NCI-H1694 treated with DMSO at 0.1 percent for 48 hours (cell line): ENCODE data around the gene SUSD1.
"Not testable (repeated sequence)": the region's sequence is repeated elsewhere in the genome, so short reads cannot be mapped to it uniquely, and the experiment has no call there.

ENCODE experiments used
- DNase-seq: peaks from one replicate; lab custom pipeline; 2025; lab: John Stamatoyannopoulos, UW

Gene SUSD1

DNA sequence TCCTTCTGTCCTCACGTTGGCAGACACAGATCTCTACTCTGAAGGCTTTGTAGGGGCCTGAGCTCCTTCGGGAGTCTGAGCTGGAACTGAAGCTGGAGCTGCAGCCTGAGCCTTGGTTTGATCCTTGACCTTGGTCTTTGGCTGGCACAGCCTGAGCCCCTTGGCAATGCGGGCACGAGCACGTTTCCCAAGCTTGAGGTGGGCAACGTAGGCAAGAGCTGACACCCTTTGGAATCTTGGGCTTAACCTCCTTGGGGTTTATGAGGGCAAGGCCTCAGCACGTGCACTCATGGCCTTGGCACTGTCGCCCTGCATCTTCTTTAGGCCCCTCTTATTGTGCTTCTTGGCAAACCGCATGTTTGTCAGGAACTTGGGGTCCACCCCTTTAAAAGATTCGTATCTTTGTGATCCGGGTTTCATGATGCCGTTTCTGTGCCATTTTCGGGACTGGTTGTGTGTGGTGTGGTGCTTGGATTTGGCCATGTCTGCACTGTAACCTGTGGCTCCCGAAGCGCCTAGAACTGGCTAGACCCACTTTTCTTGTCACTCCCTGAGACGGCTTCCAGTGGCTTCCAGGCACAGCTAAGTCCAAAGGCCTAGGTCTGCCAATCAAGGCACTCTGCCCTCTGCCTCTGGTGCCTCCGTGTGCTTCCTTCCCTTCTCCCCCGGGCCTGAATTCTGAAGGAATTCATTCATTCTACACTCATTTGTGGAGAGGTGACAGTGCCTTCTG lies 1.4 kb downstream of the SUSD1 start:
- DNase-seq, result no peak

DNA sequence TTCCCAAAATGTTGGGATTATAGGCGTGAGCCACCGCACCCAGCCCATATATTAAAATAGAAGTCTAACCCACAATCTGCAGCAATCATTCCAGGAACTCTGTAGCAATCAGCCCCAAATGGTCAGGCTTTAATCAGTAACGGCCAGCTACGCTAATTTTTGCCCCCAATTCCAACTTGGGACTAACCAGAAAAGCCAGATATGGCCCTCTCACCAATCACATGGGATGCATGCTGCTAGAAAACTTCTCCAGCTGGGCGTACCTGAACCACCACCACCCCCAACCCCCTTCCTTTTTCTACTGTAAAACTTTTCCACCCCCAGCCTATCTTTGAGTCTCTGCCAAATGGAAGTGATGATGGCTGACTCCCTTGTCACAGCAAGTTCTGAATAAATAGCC lies 4.1 kb downstream of the SUSD1 start:
- DNase-seq, result no peak

DNA sequence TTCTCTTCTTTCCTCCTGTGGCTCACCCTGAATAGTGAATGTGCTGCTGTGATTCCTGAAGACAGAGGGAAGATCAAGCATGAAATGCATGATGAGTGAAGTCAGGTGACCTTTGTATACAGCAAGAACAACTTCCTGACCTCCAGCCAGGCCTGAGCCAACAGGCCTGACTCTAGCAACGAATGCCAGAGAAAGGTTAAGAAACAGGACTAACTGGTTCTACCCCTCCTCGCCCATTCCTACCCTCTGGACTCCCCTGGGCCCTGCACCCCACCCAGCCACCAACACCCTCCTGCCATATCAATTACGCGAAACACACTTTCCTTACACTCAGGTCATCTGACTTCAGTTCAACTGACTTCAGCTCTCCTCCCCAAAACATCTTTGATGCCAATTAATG lies 4.9 kb downstream of the SUSD1 start:
- DNase-seq, result no peak

DNA sequence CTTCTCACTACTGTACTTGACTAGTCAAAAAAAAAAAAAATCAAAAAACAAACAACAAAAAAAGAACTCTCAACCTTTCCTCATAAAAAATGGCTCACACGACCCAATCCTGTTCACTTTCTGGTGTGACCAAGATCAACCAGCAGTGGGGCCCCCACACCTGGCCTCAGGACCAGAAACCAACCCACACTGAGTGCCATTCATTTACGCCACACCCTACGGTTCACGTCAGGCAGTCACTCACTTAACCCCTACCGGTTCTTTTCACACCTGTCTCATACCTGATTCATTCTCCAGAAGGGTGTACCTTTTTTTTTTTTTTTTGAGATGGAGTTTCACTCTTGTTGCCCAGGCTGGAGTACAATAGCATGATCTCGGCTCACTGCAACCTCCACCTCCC lies 5.7 kb downstream of the SUSD1 start:
- no peak for DNase-seq

- no peak for DNase-seq
These were observed 6.9 kb downstream of the SUSD1 start for GRCh38 chr9:112168197-112168596.

DNA sequence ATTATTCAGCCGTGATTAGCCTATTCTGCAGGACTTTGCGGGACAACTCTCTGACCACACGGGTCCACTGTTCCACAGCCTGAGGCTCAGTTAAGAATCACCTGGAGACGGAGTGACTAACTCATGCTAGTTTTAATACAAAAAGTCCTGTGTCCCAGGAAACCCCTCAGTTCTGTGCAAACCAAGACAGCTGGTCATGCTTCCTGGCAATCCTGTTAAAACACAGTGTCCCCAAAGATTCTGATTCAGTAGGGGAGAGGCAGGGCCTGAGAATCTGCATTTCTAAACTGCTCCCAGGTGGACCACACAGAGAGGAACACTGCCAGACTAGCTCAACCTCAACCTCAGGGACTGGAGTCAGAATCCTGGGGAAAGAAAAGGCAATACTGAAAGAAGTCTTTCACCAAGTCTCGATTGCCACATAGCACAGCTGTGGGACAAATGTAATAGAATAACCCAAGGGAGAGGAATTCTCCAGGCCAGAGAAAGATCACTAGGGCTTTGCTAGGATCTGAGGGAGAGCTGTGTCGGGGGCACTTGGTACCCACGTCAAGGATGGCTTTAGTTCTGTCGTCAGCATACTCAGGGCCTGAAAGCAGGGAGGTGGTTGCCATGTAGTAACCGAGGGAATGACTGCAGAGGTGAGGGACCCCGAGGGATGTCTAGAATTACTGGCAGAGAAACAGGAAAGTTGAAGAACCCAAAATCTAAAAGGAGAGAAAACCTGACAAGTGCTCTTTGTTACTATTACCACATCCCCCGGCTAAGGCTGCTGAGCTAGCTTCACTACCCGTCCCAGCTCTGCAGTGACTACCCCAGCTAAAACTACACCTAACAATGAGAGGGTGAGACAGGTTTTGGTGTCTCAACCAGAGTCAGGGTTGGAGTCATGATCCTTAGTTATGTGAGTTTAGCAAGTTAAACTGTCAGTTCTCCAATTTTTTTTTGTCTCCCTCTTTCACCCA lies 8.6 kb downstream of the SUSD1 start:
- no peak for DNase-seq

GRCh38 chr9:112162621-112163413 lies 12.3 kb downstream of the SUSD1 start:
- DNase-seq, result no peak

DNA sequence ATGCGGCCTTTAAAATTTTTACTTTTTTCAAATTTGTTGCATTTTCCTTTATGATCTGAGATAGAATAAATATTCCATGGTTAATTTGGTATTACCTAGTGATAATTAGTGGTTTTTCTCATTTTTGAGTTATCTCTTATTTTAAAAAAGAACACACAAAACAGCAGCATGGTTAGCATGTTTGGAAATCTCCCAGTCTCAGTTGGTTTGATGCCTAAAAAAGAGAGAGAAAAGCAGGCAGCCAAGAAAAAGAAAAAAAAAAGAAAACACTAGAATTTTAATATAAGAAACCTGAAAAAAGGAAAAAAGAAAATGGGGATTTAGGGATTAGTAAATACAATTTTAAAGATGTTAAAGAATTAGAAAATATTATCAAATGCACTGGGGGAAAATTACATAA lies 15.3 kb downstream of the SUSD1 start:
- DNase-seq, result no peak

GRCh38 chr9:112158656-112159367 lies 16.3 kb downstream of the SUSD1 start:
- DNase-seq, result peak; percentile 56

DNA sequence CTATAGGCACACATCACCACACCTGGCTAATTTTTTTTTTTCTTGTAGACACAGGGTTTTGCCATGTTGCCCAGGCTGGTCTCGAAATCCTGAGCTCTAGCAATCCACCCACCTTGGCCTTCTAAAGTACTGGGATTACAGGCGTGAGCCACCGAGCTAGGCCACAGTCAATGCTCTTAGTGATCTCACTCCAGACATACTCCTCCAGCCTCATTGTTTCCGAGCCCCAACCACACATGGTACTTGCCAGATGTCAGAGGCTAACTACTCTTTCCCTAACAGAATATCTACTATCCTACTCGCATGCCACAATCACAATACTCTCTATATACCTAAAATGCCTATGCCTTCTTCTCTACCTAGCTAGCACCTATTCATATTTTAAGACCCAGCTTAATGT lies 17.1 kb downstream of the SUSD1 start:
- no peak for DNase-seq

DNA sequence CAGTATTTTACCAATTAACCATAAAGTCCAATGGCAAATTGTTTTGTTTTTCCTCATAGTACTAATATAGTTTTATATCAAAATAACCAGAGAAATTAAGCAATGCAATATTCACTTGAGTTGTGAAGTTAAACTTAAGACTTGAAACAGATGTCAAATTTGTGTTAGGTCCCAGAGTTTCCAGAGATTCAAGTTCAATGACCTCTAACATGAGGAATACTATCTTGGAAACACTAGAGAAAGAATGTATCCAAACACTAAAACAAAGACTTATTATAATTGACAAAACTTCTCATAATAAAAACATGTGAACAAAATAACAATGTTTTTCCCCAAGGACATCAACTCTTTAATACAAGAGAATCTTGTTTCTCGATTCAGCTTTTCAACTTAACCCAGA lies 18.0 kb downstream of the SUSD1 start:
- DNase-seq, result no peak

- no peak for DNase-seq
These were observed 25.9 kb downstream of the SUSD1 start for GRCh38 chr9:112149211-112149610.

GRCh38 chr9:112145886-112146285 lies 29.2 kb downstream of the SUSD1 start:
- DNase-seq, result no peak

GRCh38 chr9:112144807-112145206 lies 30.3 kb downstream of the SUSD1 start:
- DNase-seq, result no peak

GRCh38 chr9:112142420-112142819 lies 32.7 kb downstream of the SUSD1 start:
- DNase-seq, result no peak

DNA sequence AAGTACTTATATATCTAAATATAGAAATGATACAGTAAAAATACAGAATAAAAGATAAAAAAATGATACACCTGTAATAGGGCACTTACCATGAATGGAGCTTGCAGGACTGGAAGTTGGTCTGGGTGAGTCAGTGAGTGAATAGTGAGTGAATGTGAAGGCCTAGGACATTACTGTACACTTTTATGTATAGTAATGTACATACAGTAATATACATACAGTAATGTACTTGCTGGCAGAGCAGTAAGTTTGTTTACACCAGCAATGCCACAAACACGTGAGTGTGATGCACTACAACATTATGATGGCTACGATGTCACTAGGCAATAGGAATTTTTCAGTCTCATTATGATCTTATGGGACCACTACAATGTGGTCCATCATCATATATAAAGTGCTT lies 34.2 kb downstream of the SUSD1 start:
- DNase-seq, result no peak

DNA sequence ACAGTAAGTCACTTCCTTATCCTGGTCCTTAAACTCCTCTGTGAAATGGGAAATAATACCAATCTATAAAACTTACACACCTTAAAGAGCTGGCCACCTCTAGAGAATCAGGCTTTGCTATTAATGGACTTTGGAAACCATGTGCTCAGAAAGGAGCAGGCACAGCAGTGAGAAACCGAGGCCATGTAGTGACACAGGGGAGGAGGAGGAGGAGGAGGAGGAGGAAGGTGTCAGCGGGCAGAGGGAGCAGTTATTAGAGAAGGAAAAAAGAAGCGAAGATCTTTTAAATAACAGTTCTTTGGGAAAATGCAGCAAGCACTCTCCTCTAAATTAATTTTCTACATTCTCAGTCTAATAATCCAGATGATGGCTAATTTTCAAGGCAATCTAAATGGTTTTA lies 38.0 kb downstream of the SUSD1 start:
- DNase-seq, result no peak

GRCh38 chr9:112135706-112136105 lies 39.4 kb downstream of the SUSD1 start:
- no peak for DNase-seq

- DNase-seq, result not testable (repeated sequence)
These were observed 41.3 kb downstream of the SUSD1 start for GRCh38 chr9:112133806-112134205.

GRCh38 chr9:112132356-112132755 lies 42.7 kb downstream of the SUSD1 start:
- no peak for DNase-seq

- DNase-seq, result no peak
These were observed 44.1 kb downstream of the SUSD1 start for GRCh38 chr9:112130997-112131396.

DNA sequence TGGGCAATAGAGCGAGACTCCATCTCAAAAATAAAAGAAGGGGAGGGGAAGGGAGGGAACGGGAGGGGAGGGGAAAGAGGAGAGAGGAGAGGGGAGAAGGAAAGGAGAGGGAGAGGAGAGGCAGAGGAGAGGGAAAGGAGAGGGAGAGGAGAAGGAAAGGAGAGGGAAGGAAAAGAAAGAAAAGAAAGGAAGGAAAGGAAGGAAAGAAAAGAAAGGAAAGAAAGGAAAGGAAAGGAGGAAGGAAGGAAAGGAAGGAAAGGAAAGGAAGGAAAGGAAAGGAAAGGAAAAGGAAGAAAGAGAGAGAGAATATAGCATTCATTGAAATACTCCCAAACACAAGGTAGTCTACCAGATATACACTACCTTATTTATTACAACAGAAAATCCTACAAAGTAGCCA lies 44.8 kb downstream of the SUSD1 start:
- DNase-seq, result no peak
